ENCODE measurements around the gene QRICH1.

Gene QRICH1

GRCh38 chr3:49001155-49001554, 92.7 kb downstream of the QRICH1 start:
- intact Hi-C loops (cut with micrococcal nuclease): no loop called here
- H3K36me3 Mint-ChIP-seq (ENCODE audit: low read depth): peaks cover 35% of the 10 kb centered on the region

GRCh38 chr3:48999085-48999858, 94.6 kb downstream of the QRICH1 start:
- Mint-ChIP-seq H3K36me3 (ENCODE audit: low read depth) (peaks cover 53% of the 10 kb centered on the region), H3K4me3 (no peak overlapping the region), H3K4me1 (ENCODE audit: low read depth) (no peaks in the 10 kb centered on the region), H3K9me3 (no peaks in the 10 kb centered on the region), H3K27ac (no peak overlapping the region), H3K27me3 (no peaks in the 10 kb centered on the region)
- intact Hi-C loops (cut with micrococcal nuclease): no loop called here

More at GRCh38 chr3:49001155-49001554, 92.7 kb downstream of the QRICH1 start:
- Mint-ChIP-seq H3K9me3 (no peaks in the 10 kb centered on the region), H3K27me3 (no peaks in the 10 kb centered on the region), H3K4me3 (no peak overlapping the region), H3K4me1 (ENCODE audit: low read depth) (peaks cover under 1% of the 10 kb centered on the region), H3K27ac (no peak overlapping the region)

GRCh38 chr3:48997714-48998637, 95.9 kb downstream of the QRICH1 start:
- H3K4me3 Mint-ChIP-seq: no peak overlapping the region
- intact Hi-C loops (cut with micrococcal nuclease): no loop called here
- no peak overlapping the region for H3K27ac Mint-ChIP-seq
- H3K4me1 Mint-ChIP-seq (ENCODE audit: low read depth): peaks cover 7% of the 10 kb centered on the region
- H3K36me3 Mint-ChIP-seq (ENCODE audit: low read depth): peaks cover 53% of the 10 kb centered on the region
- no peaks in the 10 kb centered on the region for H3K9me3 Mint-ChIP-seq
- H3K27me3 Mint-ChIP-seq: no peaks in the 10 kb centered on the region

GRCh38 chr3:48997102-48997635, 96.7 kb downstream of the QRICH1 start:
- Mint-ChIP-seq H3K4me1 (ENCODE audit: low read depth) (peaks cover 7% of the 10 kb centered on the region), H3K27ac (no peak overlapping the region), H3K36me3 (ENCODE audit: low read depth) (peaks cover 50% of the 10 kb centered on the region), H3K9me3 (no peaks in the 10 kb centered on the region), H3K27me3 (no peaks in the 10 kb centered on the region), H3K4me3 (no peak overlapping the region)
- intact Hi-C loops (cut with micrococcal nuclease): no loop called here

DNA sequence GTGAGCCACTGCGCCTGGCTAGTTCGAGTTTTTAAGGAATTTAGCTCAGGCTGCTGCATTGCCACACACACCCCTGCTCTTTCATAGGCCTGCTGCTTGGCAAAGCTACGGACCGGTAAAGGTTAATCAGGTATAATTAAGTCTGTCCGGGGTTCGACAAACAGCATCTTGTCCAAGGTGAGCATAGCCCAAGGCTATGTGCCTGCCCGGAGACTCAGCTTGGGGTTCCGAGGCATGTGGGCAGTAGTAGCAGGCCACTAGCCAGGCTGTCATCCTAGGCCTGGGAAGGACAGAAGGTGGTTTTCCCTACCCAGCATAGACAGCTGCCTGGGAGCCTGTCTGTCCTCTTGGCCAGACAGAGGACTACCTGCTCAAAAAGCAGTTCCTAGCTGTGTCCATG, 97.2 kb downstream of the QRICH1 start:
- peaks cover 12% of the 10 kb centered on the region for H3K4me1 Mint-ChIP-seq (ENCODE audit: low read depth)
- no peak overlapping the region for H3K27ac Mint-ChIP-seq
- no peaks in the 10 kb centered on the region for H3K27me3 Mint-ChIP-seq
- peaks cover 45% of the 10 kb centered on the region for H3K36me3 Mint-ChIP-seq (ENCODE audit: low read depth)
- intact Hi-C loops (cut with micrococcal nuclease): no loop called here
- no peak overlapping the region for H3K4me3 Mint-ChIP-seq
- H3K9me3 Mint-ChIP-seq: no peaks in the 10 kb centered on the region

GRCh38 chr3:48993834-48994233, 100.0 kb downstream of the QRICH1 start:
- Mint-ChIP-seq H3K4me1 (ENCODE audit: low read depth) (peaks cover 33% of the 10 kb centered on the region), H3K27ac (no peak overlapping the region), H3K4me3 (no peak overlapping the region), H3K36me3 (ENCODE audit: low read depth) (peaks cover 45% of the 10 kb centered on the region), H3K27me3 (no peaks in the 10 kb centered on the region), H3K9me3 (no peaks in the 10 kb centered on the region)
- intact Hi-C loops (cut with micrococcal nuclease): loop anchor here (5.0 kb wide), 1 partner anchor 33 kb away; the partner anchor contains the start of gene IMPDH2

DNA sequence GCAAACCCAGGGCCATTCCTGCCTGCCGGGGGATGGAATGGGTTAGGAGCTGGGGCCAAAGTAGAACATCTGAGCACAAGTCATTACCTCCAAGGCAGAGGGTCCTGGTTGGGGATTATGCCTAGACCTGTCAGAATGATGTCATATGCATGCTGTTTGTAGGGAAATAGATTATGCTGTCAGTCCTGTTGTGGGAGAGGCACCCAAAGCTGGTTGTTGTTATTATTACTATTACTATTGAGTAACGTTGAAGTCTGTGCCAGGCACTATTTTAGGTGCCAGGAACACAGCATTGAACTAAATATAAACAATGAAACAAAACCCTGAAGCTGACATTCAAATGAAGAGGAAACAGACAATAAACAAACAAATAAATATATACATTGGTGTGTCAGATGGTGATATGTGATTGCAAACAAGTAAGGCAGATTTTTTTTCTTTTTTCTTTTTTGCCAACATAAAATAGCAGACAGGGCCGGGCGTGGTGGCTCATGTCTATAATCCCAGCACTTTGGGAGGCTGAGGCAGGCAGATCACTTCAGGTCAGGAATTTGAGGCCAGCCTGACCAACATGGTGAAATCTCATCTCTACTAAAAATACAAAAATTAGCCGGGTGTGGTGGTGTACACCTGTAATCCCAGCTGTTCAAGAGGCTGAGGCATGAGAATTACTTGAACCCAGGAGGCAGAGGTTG, 101.9 kb downstream of the QRICH1 start:
- H3K27ac Mint-ChIP-seq: no peak overlapping the region
- H3K4me1 Mint-ChIP-seq (ENCODE audit: low read depth): peaks cover 41% of the 10 kb centered on the region
- peaks cover 27% of the 10 kb centered on the region for H3K36me3 Mint-ChIP-seq (ENCODE audit: low read depth)
- no peaks in the 10 kb centered on the region for H3K27me3 Mint-ChIP-seq
- intact Hi-C loops (cut with micrococcal nuclease): loop anchor here (5.0 kb wide), 1 partner anchor 35 kb away; the partner anchor contains the start of gene IMPDH2
- H3K4me3 Mint-ChIP-seq: no peak overlapping the region
- no peaks in the 10 kb centered on the region for H3K9me3 Mint-ChIP-seq

DNA sequence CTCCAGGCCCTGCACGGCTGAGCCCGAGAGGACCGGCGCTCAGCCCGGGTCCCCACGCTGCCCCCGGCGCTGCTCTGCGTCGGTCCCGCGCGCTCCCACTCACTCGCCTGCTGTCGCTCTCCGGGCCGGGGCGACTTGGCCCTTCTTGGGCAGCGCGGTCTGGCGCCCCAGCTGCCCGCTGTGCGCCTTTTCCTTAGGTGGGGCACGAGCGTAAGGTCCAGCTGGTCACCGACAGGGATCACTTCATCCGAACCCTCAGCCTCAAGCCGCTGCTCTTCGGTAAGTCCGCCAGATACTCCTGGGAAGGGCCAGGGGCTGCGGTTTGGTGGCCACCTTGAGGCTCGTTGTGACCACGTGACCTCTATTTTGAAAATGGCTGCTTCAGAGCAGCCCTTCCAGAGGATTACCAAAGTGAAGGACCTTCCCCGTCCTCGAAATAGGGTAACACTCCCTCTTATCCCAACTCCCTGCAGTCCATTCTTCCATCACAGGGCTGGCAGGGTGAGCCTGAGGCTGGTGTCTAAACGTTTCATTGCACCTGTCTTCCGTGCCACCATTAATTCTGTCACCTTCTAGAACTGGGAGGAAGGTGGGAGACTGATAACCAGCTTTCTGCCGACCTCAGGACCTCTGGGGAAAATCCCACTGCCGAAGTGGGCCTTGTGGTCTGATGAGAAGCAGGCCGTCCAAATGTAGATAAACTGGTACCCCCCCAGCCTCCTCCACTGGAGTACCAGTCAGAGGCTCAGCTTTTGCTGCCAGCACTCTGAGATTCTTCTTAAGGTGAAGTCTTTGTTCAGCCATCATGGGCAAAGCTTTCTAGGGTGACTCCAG, 103.0 kb downstream of the QRICH1 start:
- Mint-ChIP-seq H3K4me1 (ENCODE audit: low read depth) (peaks cover 41% of the 10 kb centered on the region), H3K4me3 (peak overlapping the region; percentile 85), H3K36me3 (ENCODE audit: low read depth) (peaks cover 31% of the 10 kb centered on the region), H3K27me3 (no peaks in the 10 kb centered on the region), H3K27ac (peak overlapping the region; percentile 78), H3K9me3 (no peaks in the 10 kb centered on the region)
- intact Hi-C loops (cut with micrococcal nuclease): loop anchor here (5.0 kb wide), 1 partner anchor 36 kb away; the partner anchor contains the start of gene IMPDH2

GRCh38 chr3:48989796-48990635, 103.9 kb downstream of the QRICH1 start, which contains the start of gene P4HTM:
Gene P4HTM (plus strand): TSS chr3:48990241. CDS start chr3:48990257, 16 bp downstream.
- H3K4me1 Mint-ChIP-seq (ENCODE audit: low read depth): peaks cover 41% of the 10 kb centered on the region
- no peaks in the 10 kb centered on the region for H3K27me3 Mint-ChIP-seq
- peak within 1 kb of the TSS; percentile 85 for H3K4me3 Mint-ChIP-seq
- intact Hi-C loops (cut with micrococcal nuclease): loop anchor here (5.0 kb wide), 1 partner anchor 37 kb away; the partner anchor contains the start of gene IMPDH2
- peaks cover 31% of the 10 kb centered on the region for H3K36me3 Mint-ChIP-seq (ENCODE audit: low read depth)
- H3K9me3 Mint-ChIP-seq: no peaks in the 10 kb centered on the region
- peak within 1 kb of the TSS; percentile 81 for H3K27ac Mint-ChIP-seq

DNA sequence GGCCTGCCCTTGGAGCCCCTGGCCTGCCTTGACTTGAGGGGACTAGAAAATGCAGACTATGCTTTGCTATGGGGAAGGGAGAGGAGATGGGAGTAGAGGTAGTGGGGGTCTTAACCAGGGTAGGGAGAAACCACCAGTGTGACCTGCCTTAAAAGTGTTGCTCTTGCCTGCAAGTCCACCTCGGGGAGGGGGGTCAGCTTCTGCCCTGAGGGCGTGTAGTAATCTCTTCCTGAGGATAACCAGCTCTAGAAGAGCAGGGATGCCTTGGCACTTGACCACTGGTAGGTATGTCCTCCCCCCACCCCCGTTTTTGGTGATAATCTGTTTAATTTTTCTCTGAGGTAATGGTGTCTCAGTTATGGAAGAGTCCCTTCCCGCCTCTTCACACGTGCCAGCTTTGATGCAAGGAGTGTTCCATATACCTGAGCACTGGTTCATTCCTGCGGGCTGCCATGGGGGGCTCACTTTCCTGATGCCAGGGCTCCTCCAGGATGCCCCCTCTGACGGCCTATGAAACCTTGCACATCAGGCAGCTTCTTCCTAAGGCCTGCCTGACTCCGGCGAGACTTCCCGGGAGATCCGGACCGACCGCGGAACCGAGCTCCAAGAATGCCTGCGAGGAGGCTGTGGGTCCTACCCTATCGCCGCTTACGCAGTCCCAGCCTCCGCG, 104.6 kb downstream of the QRICH1 start:
- H3K36me3 Mint-ChIP-seq (ENCODE audit: low read depth): peaks cover 31% of the 10 kb centered on the region
- peaks cover 48% of the 10 kb centered on the region for H3K4me1 Mint-ChIP-seq (ENCODE audit: low read depth)
- intact Hi-C loops (cut with micrococcal nuclease): no loop called here

GRCh38 chr3:48985831-48986376, 108.0 kb downstream of the QRICH1 start:
- peaks cover 46% of the 10 kb centered on the region for H3K4me1 Mint-ChIP-seq (ENCODE audit: low read depth)
- no peaks in the 10 kb centered on the region for H3K9me3 Mint-ChIP-seq
- H3K27me3 Mint-ChIP-seq: no peaks in the 10 kb centered on the region
- H3K36me3 Mint-ChIP-seq (ENCODE audit: low read depth): peaks cover 62% of the 10 kb centered on the region
- no peak overlapping the region for H3K4me3 Mint-ChIP-seq
- intact Hi-C loops (cut with micrococcal nuclease): no loop called here
- H3K27ac Mint-ChIP-seq: no peak overlapping the region

More for the DNA sequence above, 104.6 kb downstream of the QRICH1 start:
- Mint-ChIP-seq H3K27ac (peak overlapping the region; percentile 81), H3K27me3 (no peaks in the 10 kb centered on the region), H3K9me3 (no peaks in the 10 kb centered on the region), H3K4me3 (peak overlapping the region; percentile 83)
